Urinary bladder (tissue), 4 donors: ENCODE data around the gene PLA2G5. TPM values are rescaled to one million over a fixed set of nuclear protein-coding genes. Genes with fewer than 3 reads are reported as not detected.

ENCODE experiments used
- DNase-seq: peaks from one replicate; pipeline ENCODE4 v3.0.0-alpha.2; 2015; ENCODE audit errors: extremely low spot score
- H3K27ac ChIP-seq: one replicate; pipeline ENCODE4 v1.5.1; 2013; ENCODE audit warnings: low read depth, mild to moderate bottlenecking, moderate library complexity
- H3K36me3 ChIP-seq: one replicate; pipeline ENCODE4 v1.6.1; 2013; ENCODE audit warnings: mild to moderate bottlenecking, moderate library complexity; ENCODE audit not compliant: insufficient read depth
- H3K4me1 ChIP-seq: one replicate; pipeline ENCODE4 v1.6.1; 2013; ENCODE audit warnings: mild to moderate bottlenecking, moderate library complexity; ENCODE audit not compliant: insufficient read depth
- H3K4me3 ChIP-seq: one replicate; pipeline ENCODE4 v1.5.1; 2013; ENCODE audit warnings: low read depth, low read length
- WGBS: extraction: QIAGEN DNeasy Blood & Tissue Kit; methylation state at CpG from one replicate; pipeline ENCODE4 v1.1.7; 2013; 5-methylcytosine and 5-hydroxymethylcytosine counted together
- polyA plus RNA-seq: library from polyadenylated mRNA; stranded (reverse); fragments of 200-250 nt; gene quantifications from one replicate; pipeline ENCODE4 v1.2.3, GENCODE V29; 2013
- total RNA-seq: library from RNA; depleted of rRNA; stranded (reverse); fragments of >200 nt; gene quantifications from one replicate; pipeline ENCODE4 v1.2.3, GENCODE V29; 2014
- donor health status: healthy with polysubstance abuse.
- donor health status: healthy.

Gene PLA2G5
- total and polyA plus RNA-seq, 2 donors = 7.3 to 31.9 TPM

DNA sequence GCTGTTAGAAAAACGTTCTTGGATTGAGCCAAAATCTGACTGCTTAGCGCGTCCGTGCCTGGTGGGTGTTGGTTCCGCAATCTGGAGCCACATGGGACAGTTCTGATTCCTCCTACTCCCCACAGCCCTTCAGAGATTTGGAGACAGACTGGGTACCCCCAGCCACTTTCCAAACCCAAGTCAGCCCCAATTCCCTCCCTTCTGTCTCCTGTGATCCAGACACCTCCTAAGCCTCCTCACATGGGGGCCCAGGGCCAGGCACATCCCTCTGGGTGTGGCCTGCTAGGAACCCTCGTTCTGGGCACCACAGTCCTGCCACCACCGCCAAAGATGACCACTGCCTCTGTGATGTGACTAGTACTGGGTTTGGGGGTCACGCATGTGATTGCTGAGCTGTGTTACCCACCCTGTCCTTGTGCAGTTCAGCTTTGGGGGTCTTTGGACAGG, 4.8 kb downstream of the PLA2G5 start:
- no peaks in the 10 kb centered on the region for H3K4me1 ChIP-seq
- H3K36me3 ChIP-seq = no peaks in the 10 kb centered on the region
- WGBS = 60% methylated on average over 8 of the region's 8 CpGs
- H3K27ac ChIP-seq = no peak overlapping the region
- no peak for DNase-seq
- no peak overlapping the region for H3K4me3 ChIP-seq

- Histone ChIP-seq H3K27ac (no peak overlapping the region), H3K4me1 (no peaks in the 10 kb centered on the region), H3K36me3 (no peaks in the 10 kb centered on the region), H3K4me3 (no peak overlapping the region)
- no peak for DNase-seq
- 87% methylated on average over 2 of the region's 2 CpGs for WGBS
These were observed 5.4 kb downstream of the PLA2G5 start for GRCh38 chr1:20075345-20075744.

GRCh38 chr1:20076223-20076622, 6.2 kb downstream of the PLA2G5 start:
- no peaks in the 10 kb centered on the region for H3K36me3 ChIP-seq
- H3K27ac ChIP-seq = no peak overlapping the region
- WGBS = 70% methylated on average over 5 of the region's 5 CpGs
- DNase-seq = no peak
- no peak overlapping the region for H3K4me3 ChIP-seq
- H3K4me1 ChIP-seq = no peaks in the 10 kb centered on the region

- Histone ChIP-seq H3K4me1 (no peaks in the 10 kb centered on the region), H3K4me3 (no peak overlapping the region), H3K27ac (no peak overlapping the region), H3K36me3 (no peaks in the 10 kb centered on the region)
- DNase-seq = no peak
- 89% methylated on average over 5 of the region's 5 CpGs for WGBS
These were observed 6.9 kb downstream of the PLA2G5 start for GRCh38 chr1:20076710-20077461.

DNA sequence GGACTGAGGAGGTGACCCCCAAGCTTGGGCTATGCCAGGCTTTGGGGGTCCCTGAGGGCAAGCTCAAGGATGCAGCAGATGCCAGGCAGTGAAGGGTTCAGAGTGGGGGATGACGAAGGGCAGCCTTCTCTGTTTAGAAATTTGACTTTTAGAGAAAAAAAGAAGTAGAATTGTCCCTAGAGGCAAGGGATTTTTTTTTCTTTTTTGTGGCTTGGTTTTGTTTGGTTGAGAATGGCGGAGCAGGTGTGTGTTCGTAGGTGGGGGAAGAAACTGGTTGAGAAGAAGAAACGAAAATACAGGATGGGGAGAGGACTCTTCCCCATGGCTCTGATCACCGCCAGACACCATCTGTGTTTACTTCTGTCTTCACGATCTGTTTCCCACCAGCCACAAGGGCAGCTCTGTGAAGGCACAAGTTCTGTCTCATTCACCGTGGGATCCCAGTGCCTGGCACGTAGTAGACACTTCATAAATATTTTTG, 8.2 kb downstream of the PLA2G5 start:
- Histone ChIP-seq H3K36me3 (no peaks in the 10 kb centered on the region), H3K27ac (no peak overlapping the region), H3K4me1 (no peaks in the 10 kb centered on the region), H3K4me3 (no peak overlapping the region)
- DNase-seq = no peak
- 70% methylated on average over 8 of the region's 8 CpGs for WGBS

DNA sequence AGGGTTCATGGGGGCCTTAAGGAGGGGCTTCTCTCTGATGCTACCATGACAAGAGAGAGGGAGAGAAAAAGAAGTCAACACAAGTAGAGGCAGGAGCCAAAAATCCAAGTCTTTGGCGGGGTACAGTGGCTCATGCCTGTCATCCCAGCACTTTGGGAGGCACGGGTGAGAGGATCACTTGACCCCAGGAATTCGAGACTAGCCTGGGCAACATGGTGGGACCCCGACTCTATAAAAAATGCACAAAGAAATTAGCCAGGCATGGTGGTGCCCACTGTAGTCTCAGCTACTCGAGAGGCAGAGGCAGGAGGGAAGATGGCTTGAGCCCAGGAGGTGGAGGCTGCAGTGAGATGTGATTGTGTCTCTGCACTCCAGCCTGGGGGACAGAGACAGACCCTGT, 8.7 kb downstream of the PLA2G5 start:
- Histone ChIP-seq H3K36me3 (no peaks in the 10 kb centered on the region), H3K4me3 (no peak overlapping the region), H3K4me1 (no peaks in the 10 kb centered on the region), H3K27ac (no peak overlapping the region)
- DNase-seq = no peak
- WGBS = 92% methylated on average over 5 of the region's 5 CpGs

DNA sequence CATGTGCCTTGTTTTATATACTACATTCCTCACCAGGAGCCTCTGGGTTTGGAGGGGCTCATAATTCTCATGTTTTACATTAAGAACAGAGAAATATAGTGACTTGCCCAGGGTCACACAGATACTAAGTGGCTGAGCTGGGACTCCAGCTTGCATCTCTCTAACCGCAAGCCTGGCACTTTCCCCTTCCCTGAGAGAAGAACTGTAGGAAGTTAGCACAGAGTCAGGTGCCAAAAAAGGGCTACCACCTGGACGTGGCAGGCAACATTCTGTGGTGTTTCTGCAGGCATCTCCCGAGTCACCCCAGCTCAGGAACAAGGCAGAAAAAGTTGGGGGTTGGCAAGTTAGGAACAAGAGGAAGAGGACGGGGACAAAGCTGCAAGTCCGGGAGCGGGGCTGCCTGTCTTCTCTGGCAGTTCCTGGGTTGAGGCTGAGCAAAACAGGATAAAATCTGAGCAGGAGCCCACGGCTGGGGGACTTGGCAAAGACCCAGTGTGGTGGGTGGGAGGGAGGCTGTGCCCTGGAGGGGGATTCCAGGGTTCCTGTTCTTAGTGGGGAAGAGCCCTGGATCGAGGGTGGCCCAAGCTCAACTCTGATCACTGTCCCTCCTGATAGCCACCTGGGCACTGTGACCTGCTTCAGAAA, 9.8 kb downstream of the PLA2G5 start:
- 63% methylated on average over 8 of the region's 8 CpGs for WGBS
- Histone ChIP-seq H3K4me3 (no peak overlapping the region), H3K4me1 (no peaks in the 10 kb centered on the region), H3K27ac (no peak overlapping the region), H3K36me3 (no peaks in the 10 kb centered on the region)
- no peak for DNase-seq

DNA sequence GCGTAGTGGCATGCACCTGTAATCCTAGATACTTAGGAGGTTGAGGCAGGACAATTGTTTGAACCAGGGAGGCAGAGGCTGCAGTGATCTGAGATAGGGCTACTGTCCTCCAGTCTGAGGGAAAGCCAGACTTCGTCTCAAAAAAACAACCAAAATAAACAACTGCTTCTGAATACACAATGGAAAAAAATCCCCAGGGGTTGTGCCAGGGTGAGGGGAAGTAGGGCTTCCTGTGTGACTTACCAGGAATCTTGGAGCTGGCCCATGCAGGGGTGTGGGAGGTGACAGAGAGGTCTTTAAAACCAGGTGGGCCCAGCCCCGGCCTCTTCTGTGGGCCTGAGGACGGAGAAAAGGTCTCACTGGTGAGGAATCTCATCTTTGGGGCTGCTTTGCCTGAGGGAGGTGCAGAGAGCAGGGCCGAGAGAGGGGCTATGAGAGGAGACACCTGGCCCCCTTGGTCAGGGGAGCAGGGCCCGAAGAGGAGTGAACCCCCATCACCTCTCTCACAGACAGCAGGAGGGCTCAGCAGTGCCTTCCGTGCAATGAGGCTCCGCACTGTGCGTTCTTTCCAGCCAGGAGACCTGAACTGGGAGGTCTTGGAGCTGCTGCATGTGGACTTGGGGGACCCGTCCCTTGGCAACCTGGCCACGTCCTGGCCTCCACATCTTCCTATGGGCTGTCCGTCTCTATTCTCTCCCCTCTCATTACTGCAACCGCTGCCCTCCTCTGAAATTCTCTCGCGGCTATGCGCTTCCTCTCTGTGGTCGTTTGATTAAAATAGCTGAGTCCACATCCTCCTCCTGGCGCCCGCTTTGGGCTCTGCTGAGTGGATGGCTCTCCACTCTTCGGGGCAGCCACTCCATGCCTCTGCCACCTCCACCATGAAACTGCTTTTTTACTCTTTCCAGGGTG, 10.7 kb downstream of the PLA2G5 start:
- WGBS = 72% methylated on average over 20 of the region's 20 CpGs
- no peak overlapping the region for H3K4me3 ChIP-seq
- no peak for DNase-seq
- H3K36me3 ChIP-seq = no peaks in the 10 kb centered on the region
- H3K4me1 ChIP-seq = no peaks in the 10 kb centered on the region
- no peak overlapping the region for H3K27ac ChIP-seq

- WGBS = 70% methylated on average over 8 of the region's 8 CpGs
- no peak for DNase-seq
- no peak overlapping the region for H3K27ac ChIP-seq
- H3K4me1 ChIP-seq = no peaks in the 10 kb centered on the region
- no peak overlapping the region for H3K4me3 ChIP-seq
- no peaks in the 10 kb centered on the region for H3K36me3 ChIP-seq
These were observed 11.4 kb downstream of the PLA2G5 start for GRCh38 chr1:20081353-20081810.

DNA sequence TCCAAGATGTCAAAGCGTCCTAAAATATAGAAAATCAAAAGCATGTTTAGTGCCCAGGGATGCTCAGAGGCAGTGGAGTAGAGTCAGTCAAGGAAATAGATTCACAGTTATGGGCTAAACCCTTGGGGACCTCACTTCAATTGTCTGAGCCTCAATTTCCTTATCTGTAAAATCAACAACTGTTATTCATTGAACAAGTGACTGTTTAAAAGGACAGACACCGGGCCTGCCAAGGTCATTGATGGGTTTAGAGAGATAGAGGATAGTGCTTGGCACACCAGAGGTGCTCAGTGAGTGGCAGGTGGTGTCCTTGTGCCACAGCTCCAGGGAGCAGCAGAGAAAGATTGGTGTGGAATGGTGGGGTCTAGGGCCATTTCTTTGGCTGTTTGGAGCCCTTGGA, 12.8 kb downstream of the PLA2G5 start:
- Histone ChIP-seq H3K4me3 (no peak overlapping the region), H3K4me1 (no peaks in the 10 kb centered on the region), H3K27ac (no peak overlapping the region), H3K36me3 (no peaks in the 10 kb centered on the region)
- 69% methylated on average over 2 of the region's 2 CpGs for WGBS
- no peak for DNase-seq

- DNase-seq = no peak
- WGBS = 88% methylated on average over 10 of the region's 10 CpGs
- Histone ChIP-seq H3K27ac (no peak overlapping the region), H3K4me1 (no peaks in the 10 kb centered on the region), H3K4me3 (no peak overlapping the region), H3K36me3 (no peaks in the 10 kb centered on the region)
These were observed 13.4 kb downstream of the PLA2G5 start for GRCh38 chr1:20083178-20083944.

GRCh38 chr1:20086800-20087199, 16.8 kb downstream of the PLA2G5 start:
- 97% methylated on average over 1 of the region's 1 CpG for WGBS
- no peak for DNase-seq
- no peaks in the 10 kb centered on the region for H3K36me3 ChIP-seq

DNA sequence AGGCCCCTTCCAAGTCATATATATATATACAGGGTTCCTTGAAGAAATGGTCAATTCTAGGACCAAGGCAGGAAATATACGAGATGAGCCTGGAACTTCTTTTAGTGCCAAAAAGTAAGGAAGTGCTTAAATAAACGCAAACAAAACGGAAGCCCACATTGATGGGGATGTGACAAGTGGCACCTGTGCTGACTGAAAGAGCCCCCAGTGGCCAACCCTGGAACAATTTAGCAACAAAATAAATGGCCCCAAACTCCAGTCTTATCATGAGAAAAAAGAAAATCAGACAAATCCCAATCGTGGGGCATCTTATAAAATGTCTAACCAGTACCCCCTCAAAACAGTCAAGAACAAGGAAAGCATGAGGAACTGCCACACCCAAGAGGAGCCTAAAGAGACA, 17.7 kb downstream of the PLA2G5 start:
- WGBS = 58% methylated on average over 4 of the region's 4 CpGs
- DNase-seq = no peak
- H3K4me1 ChIP-seq = no peaks in the 10 kb centered on the region
- H3K36me3 ChIP-seq = no peaks in the 10 kb centered on the region
- no peak overlapping the region for H3K4me3 ChIP-seq
- no peak overlapping the region for H3K27ac ChIP-seq

More at GRCh38 chr1:20086800-20087199, 16.8 kb downstream of the PLA2G5 start:
- H3K27ac ChIP-seq = no peak overlapping the region
- H3K4me1 ChIP-seq = no peaks in the 10 kb centered on the region
- H3K4me3 ChIP-seq = no peak overlapping the region
